K562 (cell line): ENCODE measurements around the gene NOSIP. TPM values are rescaled to one million over a fixed set of nuclear protein-coding genes. Genes with fewer than 3 reads are reported as not detected.

Experiments
- ATAC-seq: fragments of 200-7000 bp; cut with Tn5 transposase; 3 replicates; pipeline ENCODE4 v1.9.1; 2020; ENCODE audit warnings: moderate library complexity
- BruUV-seq: library from RNA; stranded (reverse); fragments of 400-500 nt; replicated peaks from 2 replicates; lab custom pipeline; 2021; lab: Mats Ljungman, UMichigan
- CTCF ChIA-PET: fragments of 300-600 bp; formaldehyde crosslinking; extraction: SDS; loops from one replicate; lab custom pipeline; 2021; ENCODE audit warnings: low intra/inter-chr PET ratio; lab: Yijun Ruan, JAX
- POLR2A ChIA-PET: fragments of 300-600, 350-650 bp; sonication (Branson Sonifier 250); formaldehyde crosslinking; extraction: SDS; loops from one replicate; lab custom pipeline; 2021; ENCODE audit warnings: antibody characterized with exemption, inconsistent platforms; lab: Yijun Ruan, JAX
- DNase-seq, 4 experiments: peaks; one replicate each; pipeline versions ENCODE4 v3.0.0 to v3.0.0-alpha.2; 2011 to 2018; ENCODE audit warnings: low spot score in 3 of 4, mixed read lengths in 3 of 4; ENCODE audit errors: extremely low read depth in 1 of 4
- FAIRE-seq: peaks from 2 replicates; lab custom pipeline; 2011; peaks lifted over from hg19 to GRCh38; lab: Jason Lieb, UNC
- H2AFZ ChIP-seq: 2 replicates; pipeline ENCODE4 v1.6.0; 2011; ENCODE audit warnings: low read depth, low read length, control low read depth, inconsistent platforms
- H3K27ac ChIP-seq: fragments of 200-600 bp; 3 replicates; pipeline ENCODE4 v1.8.0; 2011; ENCODE audit warnings: low read depth, mild to moderate bottlenecking, control low read depth, inconsistent platforms, low read length, moderate library complexity, mixed read lengths; ENCODE audit errors: extremely low read depth
- H3K27me3 ChIP-seq, 2 experiments: fragments of 300-600 bp in 1 of 2; 2 replicates in 1 of 2; 3 replicates in 1 of 2; pipeline versions ENCODE4 v1.6.0 to v1.8.0; 2011; ENCODE audit warnings: inconsistent platforms in 2 of 2, low read length in 2 of 2, mild to moderate bottlenecking in 1 of 2, mixed read lengths in 1 of 2, moderate library complexity in 1 of 2; ENCODE audit not compliant: control insufficient read depth in 2 of 2, insufficient read depth in 2 of 2
- H3K36me3 ChIP-seq: fragments of 300-600 bp; 3 replicates; pipeline ENCODE4 v1.8.0; 2011; ENCODE audit warnings: mild to moderate bottlenecking, low read length, inconsistent platforms; ENCODE audit not compliant: control insufficient read depth, insufficient read depth
- H3K4me1 ChIP-seq, 2 experiments: fragments of 200-600 bp in 1 of 2; replicated peaks in 1 of 2; 2 replicates in 1 of 2; 3 replicates in 1 of 2; pipeline versions ENCODE4 v1.5.1 to v1.8.0; 2011; ENCODE audit warnings: inconsistent platforms in 2 of 2, low read length in 2 of 2, mild to moderate bottlenecking in 1 of 2, mixed read lengths in 1 of 2, moderate library complexity in 1 of 2; ENCODE audit not compliant: control insufficient read depth in 2 of 2, insufficient read depth in 2 of 2
- H3K4me2 ChIP-seq: 2 replicates; pipeline ENCODE4 v1.6.1; 2011; ENCODE audit warnings: low read length, control low read depth, inconsistent platforms, mixed read lengths; ENCODE audit not compliant: insufficient read depth
- H3K4me3 ChIP-seq: fragments of 200-600 bp; sonication (generic), shearing (Covaris generic); 2 replicates; pipeline ENCODE4 v1.5.1; 2016; ENCODE audit warnings: control low read depth, inconsistent platforms
- H3K79me2 ChIP-seq: fragments of 200-600 bp; 3 replicates; pipeline ENCODE4 v1.8.0; 2011; ENCODE audit warnings: low read length, inconsistent platforms; ENCODE audit not compliant: control insufficient read depth, insufficient read depth
- H3K9ac ChIP-seq, 2 experiments: 2 replicates each; pipeline versions ENCODE4 v1.6.0 to v1.6.1; 2011; ENCODE audit warnings: low read depth in 2 of 2, low read length in 2 of 2, control low read depth in 1 of 2, inconsistent platforms in 1 of 2, mild to moderate bottlenecking in 1 of 2, mixed read lengths in 1 of 2; ENCODE audit not compliant: insufficient read depth in 1 of 2
- H3K9me1 ChIP-seq: one replicate; pipeline ENCODE4 v1.6.0; 2011; ENCODE audit warnings: inconsistent platforms, mild to moderate bottlenecking, low read length, moderate library complexity; ENCODE audit not compliant: control insufficient read depth, insufficient read depth
- H3K9me3 ChIP-seq: replicated peaks from 2 replicates; pipeline ENCODE4 v1.5.1; 2011; ENCODE audit warnings: low read depth, low read length, inconsistent platforms; ENCODE audit not compliant: control insufficient read depth, insufficient read depth
- H4K20me1 ChIP-seq: replicated peaks from 2 replicates; pipeline ENCODE4 v1.6.1; 2011; ENCODE audit warnings: low read length, inconsistent platforms, mixed read lengths; ENCODE audit not compliant: control insufficient read depth, insufficient read depth
- DNMT1 ChIP-seq: fragments of 450-650 bp; IDR thresholded peaks from 2 replicates; pipeline ENCODE4 v1.6.1; 2016; ENCODE audit warnings: antibody characterized with exemption, mild to moderate bottlenecking
- EGR1 ChIP-seq: fragments of 450-650 bp; conservative IDR thresholded peaks from 2 replicates; pipeline ENCODE4 v1.6.1; 2017; ENCODE audit warnings: mild to moderate bottlenecking
- KDM1A ChIP-seq, 2 experiments: fragments of 450-650 bp; IDR thresholded peaks; 2 replicates each; pipeline ENCODE4 v1.6.1; 2016; ENCODE audit warnings: mild to moderate bottlenecking in 2 of 2
- WGBS: fragments of 100-300 bp; shearing (Covaris generic); methylation state at CpG from one replicate; pipeline ENCODE4 v1.1.6; 2016; ENCODE audit warnings: low coverage, mixed read lengths; ENCODE audit not compliant: insufficient coverage; ENCODE audit errors: missing lambda C conversion rate; 5-methylcytosine and 5-hydroxymethylcytosine counted together
- in situ Hi-C: fragments of 300-500 bp; cut with MboI; formaldehyde crosslinking; loops from 4 replicates; pipeline ENCODE4 v1.15.0; 2018; ENCODE audit warnings: inconsistent platforms, mixed read lengths
- intact Hi-C: fragments of 100-400 bp; cut with micrococcal nuclease; formaldehyde crosslinking; loops from 2 replicates; pipeline ENCODE4 v1.14.2; 2022
- polyA plus RNA-seq, 8 experiments: library from polyadenylated mRNA; depleted of rRNA in 4 of 8; stranded (reverse) in 5 of 8; unstranded in 3 of 8; fragments of >200 nt; fragmentation: Nextera tagmentation in 2 of 8; fragmentation: Illumina TruSeq in 1 of 8; extraction: Ambion mirVana in 2 of 8; extraction: Trizol in 1 of 8; gene quantifications; 2 replicates each; pipeline versions ENCODE4 v1.2.1 to v1.2.3, GENCODE V29; 2011 to 2014; ENCODE audit warnings: inconsistent platforms in 1 of 8, missing spikeins in 1 of 8
- total RNA-seq, 7 experiments: library from RNA; depleted of rRNA in 6 of 7; stranded (reverse); fragments of >200 nt in 6 of 7; fragmentation: Illumina TruSeq in 2 of 7; extraction: Trizol in 2 of 7; gene quantifications; 2 replicates each; pipeline versions ENCODE4 v1.2.1 to v1.2.3, GENCODE V29; 2011 to 2021; ENCODE audit warnings: low replicate concordance in 1 of 7
- TF ChIP-seq, protein P1 (sequence below), 2 experiments: fragments of 450-650 bp; formaldehyde crosslinking in 1 of 2; IDR thresholded peaks; 2 replicates each; pipeline versions ENCODE4 v1.4.0 to v1.6.1; 2014 to 2020; ENCODE audit warnings: mild to moderate bottlenecking in 2 of 2, borderline replicate concordance in 1 of 2, low read depth in 1 of 2
- TF ChIP-seq, protein P2 (sequence below): fragments of 450-650 bp; IDR thresholded peaks from 2 replicates; pipeline ENCODE4 v1.6.1; 2018; ENCODE audit not compliant: partially characterized antibody
- TF ChIP-seq, protein P3 (sequence below): fragments of 450-650 bp; IDR thresholded peaks from 2 replicates; pipeline ENCODE4 v1.6.1; 2016

The NOSIP gene
- total and polyA plus RNA-seq, 9 of the 15 experiments (the other 6 are each of a cell fraction or from before 2014, with no cell fraction given) = 14.4 to 153 (median 79.9) TPM

DNA sequence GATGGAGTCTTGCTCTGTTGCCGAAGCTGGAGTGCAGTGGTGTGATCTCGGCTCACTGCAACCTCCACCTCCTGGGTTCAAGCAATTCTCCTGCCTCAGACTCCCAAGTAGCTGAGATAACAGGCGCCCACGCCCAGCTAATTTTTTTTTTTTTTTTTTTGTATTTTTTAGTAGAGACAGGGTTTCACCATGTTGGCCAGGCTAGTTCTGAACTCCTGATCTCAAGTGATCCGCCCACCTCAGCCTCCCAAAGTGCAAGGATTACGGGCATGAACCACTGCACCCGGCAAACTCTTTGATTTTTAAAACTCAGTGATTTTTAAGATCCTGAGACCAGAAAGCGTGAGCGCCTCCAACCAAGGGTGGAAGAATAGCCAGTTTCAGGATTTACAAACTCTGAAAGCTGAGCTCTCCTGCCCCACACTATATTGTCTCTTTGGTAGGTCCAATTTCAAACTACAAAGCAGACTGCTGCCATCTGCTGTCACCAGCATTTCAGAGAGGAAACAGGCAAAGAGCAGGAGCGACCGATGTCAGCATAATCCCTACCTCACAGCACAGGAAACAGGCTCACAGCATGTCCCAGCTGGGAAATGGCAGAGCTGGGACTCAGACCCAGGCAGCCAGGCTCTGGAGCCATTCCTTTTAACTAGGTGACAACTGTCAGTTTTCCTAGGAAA, 9.2 kb downstream of the NOSIP start:
- Histone ChIP-seq H3K4me2 (no peak overlapping the region; the same call in 1 of the 2 replicates), H2AFZ (no peak overlapping the region), H3K36me3 (peaks cover 31% of the 10 kb centered on the region), H3K9ac (peak overlapping the region; percentile 12 to 79; a peak in 2 of 4 replicates), H3K4me3 (no peak overlapping the region), H3K9me3 (no peaks in the 10 kb centered on the region), H4K20me1 (peaks cover 3% of the 10 kb centered on the region; the same call in 1 of the 2 replicates), H3K79me2 (peaks cover 49% of the 10 kb centered on the region), H3K27ac (peak overlapping the region; percentile 53; the same call in 2 of the 3 replicates), H3K9me1 (peaks cover 3% of the 10 kb centered on the region), H3K27me3 (no peaks in the 10 kb centered on the region), H3K4me1 (peaks cover 17 to 21% of the 10 kb centered on the region in 2 experiments)
- intact Hi-C loops = loop anchor here (1.0 to 5.0 kb wide), 3 partner anchors 24 to 106 kb away; partner anchors contain the start of gene PRMT1
- DNase-seq (peak in 2 of 4 experiments; percentile 27 to 64), FAIRE-seq (peak; percentile 84), ATAC-seq (peak; percentile 82)
- WGBS = 29% methylated on average over 10 of the region's 11 CpGs
- CTCF ChIA-PET = interaction anchor here (0.8 to 2.3 kb wide), 7 partner anchors 10 to 345 kb away, joined by 4 to 11 read pairs (median 5); no protein-coding TSS in a partner anchor
- BruUV-seq = no TSS peak
- in situ Hi-C loops = no loop called here
- POLR2A ChIA-PET = interaction anchor here (0.7 to 2.4 kb wide), 8 partner anchors 9 to 104 kb away, joined by 3 to 23 read pairs (median 4); partner anchors contain the start of genes NOSIP, PRRG2 and RPL13A
- TF ChIP-seq DNMT1 (no peak), KDM1A (IDR thresholded peaks at IDR 0.05) (0 out of 4 replicates have a peak, but pooled peaks of 1 of the 2 experiments have one; percentile 8), EGR1 (peak; percentile 73)
- TF ChIP-seq, protein P1, sequence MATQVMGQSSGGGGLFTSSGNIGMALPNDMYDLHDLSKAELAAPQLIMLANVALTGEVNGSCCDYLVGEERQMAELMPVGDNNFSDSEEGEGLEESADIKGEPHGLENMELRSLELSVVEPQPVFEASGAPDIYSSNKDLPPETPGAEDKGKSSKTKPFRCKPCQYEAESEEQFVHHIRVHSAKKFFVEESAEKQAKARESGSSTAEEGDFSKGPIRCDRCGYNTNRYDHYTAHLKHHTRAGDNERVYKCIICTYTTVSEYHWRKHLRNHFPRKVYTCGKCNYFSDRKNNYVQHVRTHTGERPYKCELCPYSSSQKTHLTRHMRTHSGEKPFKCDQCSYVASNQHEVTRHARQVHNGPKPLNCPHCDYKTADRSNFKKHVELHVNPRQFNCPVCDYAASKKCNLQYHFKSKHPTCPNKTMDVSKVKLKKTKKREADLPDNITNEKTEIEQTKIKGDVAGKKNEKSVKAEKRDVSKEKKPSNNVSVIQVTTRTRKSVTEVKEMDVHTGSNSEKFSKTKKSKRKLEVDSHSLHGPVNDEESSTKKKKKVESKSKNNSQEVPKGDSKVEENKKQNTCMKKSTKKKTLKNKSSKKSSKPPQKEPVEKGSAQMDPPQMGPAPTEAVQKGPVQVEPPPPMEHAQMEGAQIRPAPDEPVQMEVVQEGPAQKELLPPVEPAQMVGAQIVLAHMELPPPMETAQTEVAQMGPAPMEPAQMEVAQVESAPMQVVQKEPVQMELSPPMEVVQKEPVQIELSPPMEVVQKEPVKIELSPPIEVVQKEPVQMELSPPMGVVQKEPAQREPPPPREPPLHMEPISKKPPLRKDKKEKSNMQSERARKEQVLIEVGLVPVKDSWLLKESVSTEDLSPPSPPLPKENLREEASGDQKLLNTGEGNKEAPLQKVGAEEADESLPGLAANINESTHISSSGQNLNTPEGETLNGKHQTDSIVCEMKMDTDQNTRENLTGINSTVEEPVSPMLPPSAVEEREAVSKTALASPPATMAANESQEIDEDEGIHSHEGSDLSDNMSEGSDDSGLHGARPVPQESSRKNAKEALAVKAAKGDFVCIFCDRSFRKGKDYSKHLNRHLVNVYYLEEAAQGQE (IDR thresholded peaks at IDR 0.05; ENCODE audit: borderline replicate concordance) = peak; percentile 27; the same call in 1 of the 2 replicates
- TF ChIP-seq, protein P1 (CRISPR knock-in tag; IDR thresholded peaks at IDR 0.05; ENCODE audit: low read depth) = no peak
- TF ChIP-seq, protein P2, sequence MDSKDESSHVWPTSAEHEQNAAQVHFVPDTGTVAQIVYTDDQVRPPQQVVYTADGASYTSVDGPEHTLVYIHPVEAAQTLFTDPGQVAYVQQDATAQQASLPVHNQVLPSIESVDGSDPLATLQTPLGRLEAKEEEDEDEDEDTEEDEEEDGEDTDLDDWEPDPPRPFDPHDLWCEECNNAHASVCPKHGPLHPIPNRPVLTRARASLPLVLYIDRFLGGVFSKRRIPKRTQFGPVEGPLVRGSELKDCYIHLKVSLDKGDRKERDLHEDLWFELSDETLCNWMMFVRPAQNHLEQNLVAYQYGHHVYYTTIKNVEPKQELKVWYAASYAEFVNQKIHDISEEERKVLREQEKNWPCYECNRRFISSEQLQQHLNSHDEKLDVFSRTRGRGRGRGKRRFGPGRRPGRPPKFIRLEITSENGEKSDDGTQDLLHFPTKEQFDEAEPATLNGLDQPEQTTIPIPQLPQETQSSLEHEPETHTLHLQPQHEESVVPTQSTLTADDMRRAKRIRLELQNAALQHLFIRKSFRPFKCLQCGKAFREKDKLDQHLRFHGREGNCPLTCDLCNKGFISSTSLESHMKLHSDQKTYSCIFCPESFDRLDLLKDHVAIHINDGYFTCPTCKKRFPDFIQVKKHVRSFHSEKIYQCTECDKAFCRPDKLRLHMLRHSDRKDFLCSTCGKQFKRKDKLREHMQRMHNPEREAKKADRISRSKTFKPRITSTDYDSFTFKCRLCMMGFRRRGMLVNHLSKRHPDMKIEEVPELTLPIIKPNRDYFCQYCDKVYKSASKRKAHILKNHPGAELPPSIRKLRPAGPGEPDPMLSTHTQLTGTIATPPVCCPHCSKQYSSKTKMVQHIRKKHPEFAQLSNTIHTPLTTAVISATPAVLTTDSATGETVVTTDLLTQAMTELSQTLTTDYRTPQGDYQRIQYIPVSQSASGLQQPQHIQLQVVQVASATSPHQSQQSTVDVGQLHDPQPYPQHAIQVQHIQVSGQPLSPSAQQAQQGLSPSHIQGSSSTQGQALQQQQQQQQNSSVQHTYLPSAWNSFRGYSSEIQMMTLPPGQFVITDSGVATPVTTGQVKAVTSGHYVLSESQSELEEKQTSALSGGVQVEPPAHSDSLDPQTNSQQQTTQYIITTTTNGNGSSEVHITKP = peak; percentile 51
- TF ChIP-seq, protein P3, sequence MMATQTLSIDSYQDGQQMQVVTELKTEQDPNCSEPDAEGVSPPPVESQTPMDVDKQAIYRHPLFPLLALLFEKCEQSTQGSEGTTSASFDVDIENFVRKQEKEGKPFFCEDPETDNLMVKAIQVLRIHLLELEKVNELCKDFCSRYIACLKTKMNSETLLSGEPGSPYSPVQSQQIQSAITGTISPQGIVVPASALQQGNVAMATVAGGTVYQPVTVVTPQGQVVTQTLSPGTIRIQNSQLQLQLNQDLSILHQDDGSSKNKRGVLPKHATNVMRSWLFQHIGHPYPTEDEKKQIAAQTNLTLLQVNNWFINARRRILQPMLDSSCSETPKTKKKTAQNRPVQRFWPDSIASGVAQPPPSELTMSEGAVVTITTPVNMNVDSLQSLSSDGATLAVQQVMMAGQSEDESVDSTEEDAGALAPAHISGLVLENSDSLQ = 0 out of 2 replicates have a peak, but pooled peaks have one; percentile 16
